Brain microvascular endothelial cell (primary cell): ENCODE data around the gene STN1.
"Not testable (repeated sequence)": the region's sequence is repeated elsewhere in the genome, so short reads cannot be mapped to it uniquely, and the experiment has no call there.

Experiments used
- DNase-seq: peaks from one replicate; pipeline ENCODE4 v3.0.0-alpha.2; 2020
- H3K27ac ChIP-seq: fragments of 250-450 bp; sonication (Bioruptor Pico); 2 replicates; pipeline ENCODE4 v1.5.1; 2020; ENCODE audit warnings: mild to moderate bottlenecking, moderate library complexity
- H3K27me3 ChIP-seq: fragments of 250-450 bp; sonication (Bioruptor Pico); replicated peaks from 2 replicates; pipeline ENCODE4 v1.5.1; 2020; ENCODE audit warnings: mild to moderate bottlenecking
- H3K36me3 ChIP-seq: fragments of 250-450 bp; sonication (Bioruptor Pico); replicated peaks from 2 replicates; pipeline ENCODE4 v1.5.1; 2020; ENCODE audit warnings: mild to moderate bottlenecking
- H3K4me3 ChIP-seq: 2 replicates; pipeline ENCODE4 v1.5.1; 2011; ENCODE audit warnings: low read depth, mild to moderate bottlenecking, control low read depth, low read length, moderate library complexity
- in situ Hi-C: cut with HindIII; loops from 2 replicates; pipeline ENCODE4 v1.10.0; 2017; ENCODE audit warnings: low sequenced_read_pairs, low pct_ligation_motif_present
- TF ChIP-seq, protein P1 (sequence below): IDR thresholded peaks from 2 replicates; pipeline ENCODE4 v1.5.1; 2011; ENCODE audit warnings: low read depth, mild to moderate bottlenecking, moderate library complexity, low read length, control low read depth, inconsistent platforms; ENCODE audit errors: missing control alignments

The STN1 gene

DNA sequence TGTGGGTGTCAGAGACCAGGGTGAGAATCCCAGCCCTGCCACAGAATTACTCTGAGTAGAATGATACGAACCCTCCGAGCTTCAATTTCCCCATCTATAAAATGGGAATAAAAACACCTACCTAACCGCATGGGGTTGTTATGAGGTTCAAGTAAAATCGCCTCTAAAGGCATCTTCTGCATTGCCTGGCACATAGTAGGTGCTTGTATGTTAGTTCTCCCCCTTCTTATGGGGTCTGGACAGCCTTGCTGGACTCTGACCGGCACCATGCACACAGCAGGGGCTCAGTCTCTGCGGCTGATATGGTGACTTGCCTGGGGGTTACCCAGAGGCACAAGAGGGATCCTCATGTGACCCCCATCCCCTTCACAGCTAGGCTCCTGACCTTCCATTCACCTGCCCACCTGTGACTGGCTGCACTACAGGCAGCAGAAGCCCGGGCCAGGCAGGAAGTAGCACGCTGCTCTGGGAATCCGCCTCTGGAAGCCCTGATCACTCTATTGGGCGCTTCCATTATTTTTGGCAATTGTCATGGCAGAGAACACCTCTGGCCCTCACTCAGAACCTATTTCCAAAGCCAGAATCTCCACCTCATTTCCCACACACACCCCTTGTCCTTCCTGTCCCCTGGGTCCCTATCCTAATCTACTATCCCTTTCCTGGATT is 68.6 kb downstream of the STN1 start:
- Histone ChIP-seq H3K27ac (peak overlapping the region; percentile 85), H3K4me3 (no peak overlapping the region), H3K36me3 (no peaks in the 10 kb centered on the region), H3K27me3 (no peaks in the 10 kb centered on the region)
- TF ChIP-seq, protein P1, sequence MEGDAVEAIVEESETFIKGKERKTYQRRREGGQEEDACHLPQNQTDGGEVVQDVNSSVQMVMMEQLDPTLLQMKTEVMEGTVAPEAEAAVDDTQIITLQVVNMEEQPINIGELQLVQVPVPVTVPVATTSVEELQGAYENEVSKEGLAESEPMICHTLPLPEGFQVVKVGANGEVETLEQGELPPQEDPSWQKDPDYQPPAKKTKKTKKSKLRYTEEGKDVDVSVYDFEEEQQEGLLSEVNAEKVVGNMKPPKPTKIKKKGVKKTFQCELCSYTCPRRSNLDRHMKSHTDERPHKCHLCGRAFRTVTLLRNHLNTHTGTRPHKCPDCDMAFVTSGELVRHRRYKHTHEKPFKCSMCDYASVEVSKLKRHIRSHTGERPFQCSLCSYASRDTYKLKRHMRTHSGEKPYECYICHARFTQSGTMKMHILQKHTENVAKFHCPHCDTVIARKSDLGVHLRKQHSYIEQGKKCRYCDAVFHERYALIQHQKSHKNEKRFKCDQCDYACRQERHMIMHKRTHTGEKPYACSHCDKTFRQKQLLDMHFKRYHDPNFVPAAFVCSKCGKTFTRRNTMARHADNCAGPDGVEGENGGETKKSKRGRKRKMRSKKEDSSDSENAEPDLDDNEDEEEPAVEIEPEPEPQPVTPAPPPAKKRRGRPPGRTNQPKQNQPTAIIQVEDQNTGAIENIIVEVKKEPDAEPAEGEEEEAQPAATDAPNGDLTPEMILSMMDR, result no peak
- no peak for DNase-seq
- in situ Hi-C loops, result no loop called here

- no peak for DNase-seq
- TF ChIP-seq, protein P1, result peak; percentile 64
Observed at GRCh38 chr10:103847909-103848468, 70.0 kb downstream of the STN1 start.

DNA sequence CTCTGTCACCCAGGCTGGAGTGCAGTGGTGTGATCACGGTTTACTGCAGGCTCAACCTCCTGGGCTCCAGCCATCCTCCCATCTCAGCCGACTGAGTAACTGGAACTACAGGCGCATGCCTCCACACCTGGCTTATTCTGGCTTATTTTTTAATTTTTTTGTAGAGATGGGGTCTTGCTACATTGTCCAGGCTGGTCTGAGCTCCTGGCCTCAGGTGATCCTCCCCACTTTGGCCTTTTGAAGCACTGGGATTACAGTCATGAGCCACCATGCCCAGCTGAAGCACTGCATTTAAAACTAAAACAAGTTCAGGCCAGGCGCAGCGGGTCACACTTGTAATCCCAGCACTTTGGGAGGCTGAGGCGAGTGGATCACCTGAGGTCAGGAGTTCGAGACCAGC is 70.6 kb downstream of the STN1 start:
- no peak overlapping the region for H3K27ac ChIP-seq
- in situ Hi-C loops, result no loop called here
- no peaks in the 10 kb centered on the region for H3K36me3 ChIP-seq
- TF ChIP-seq, protein P1, result no peak
- DNase-seq, result no peak
- no peaks in the 10 kb centered on the region for H3K27me3 ChIP-seq
- H3K4me3 ChIP-seq, result no peak overlapping the region

More at GRCh38 chr10:103847909-103848468, 70.0 kb downstream of the STN1 start:
- H3K27ac ChIP-seq, result no peak overlapping the region
- in situ Hi-C loops, result no loop called here
- H3K4me3 ChIP-seq, result no peak overlapping the region
- no peaks in the 10 kb centered on the region for H3K36me3 ChIP-seq
- no peaks in the 10 kb centered on the region for H3K27me3 ChIP-seq

DNA sequence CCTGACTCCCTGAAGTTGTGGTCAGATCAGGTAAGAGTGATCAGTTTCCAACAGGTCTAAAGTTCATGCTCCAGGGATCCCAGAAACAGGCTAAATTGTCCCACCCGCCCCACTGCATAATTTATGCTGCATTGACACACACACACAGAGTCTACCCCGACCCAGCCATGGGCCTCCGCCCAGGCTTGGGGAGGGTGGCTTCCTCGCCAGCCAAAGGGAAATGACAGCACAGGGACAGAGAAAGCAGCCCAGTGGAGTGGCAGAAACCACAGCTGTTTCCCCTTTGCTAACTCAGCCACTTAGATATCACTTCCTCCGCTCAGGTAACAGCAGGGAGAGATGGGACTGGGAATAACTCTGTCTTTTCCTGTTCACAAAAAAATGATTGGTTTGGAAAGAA is 72.0 kb downstream of the STN1 start:
- in situ Hi-C loops, result no loop called here
- no peak overlapping the region for H3K4me3 ChIP-seq
- DNase-seq, result no peak
- H3K27ac ChIP-seq, result no peak overlapping the region
- no peaks in the 10 kb centered on the region for H3K36me3 ChIP-seq
- H3K27me3 ChIP-seq, result no peaks in the 10 kb centered on the region
- TF ChIP-seq, protein P1, result no peak

DNA sequence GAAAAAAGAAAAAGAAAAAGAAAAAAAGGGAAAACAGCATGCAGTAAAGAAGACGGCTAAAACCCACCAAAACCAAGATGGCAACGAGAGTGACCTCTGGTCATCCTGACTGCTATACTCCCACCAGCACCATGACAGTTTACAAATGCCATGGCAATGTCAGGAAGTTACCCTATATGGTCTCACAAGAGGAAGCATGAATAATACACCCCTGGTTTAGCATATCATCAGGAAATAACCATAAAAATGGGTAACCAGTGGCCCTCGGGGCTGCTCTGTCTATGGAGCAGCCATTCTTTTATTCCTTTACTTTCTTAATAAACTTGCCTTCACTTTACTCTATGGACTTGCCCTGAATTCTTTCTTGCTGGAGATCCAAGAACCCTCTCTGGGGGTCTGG is 72.6 kb downstream of the STN1 start:
- in situ Hi-C loops, H3K36me3 ChIP-seq, H3K27ac ChIP-seq, DNase-seq, H3K4me3 ChIP-seq, H3K27me3 ChIP-seq: not testable (repeated sequence)

DNA sequence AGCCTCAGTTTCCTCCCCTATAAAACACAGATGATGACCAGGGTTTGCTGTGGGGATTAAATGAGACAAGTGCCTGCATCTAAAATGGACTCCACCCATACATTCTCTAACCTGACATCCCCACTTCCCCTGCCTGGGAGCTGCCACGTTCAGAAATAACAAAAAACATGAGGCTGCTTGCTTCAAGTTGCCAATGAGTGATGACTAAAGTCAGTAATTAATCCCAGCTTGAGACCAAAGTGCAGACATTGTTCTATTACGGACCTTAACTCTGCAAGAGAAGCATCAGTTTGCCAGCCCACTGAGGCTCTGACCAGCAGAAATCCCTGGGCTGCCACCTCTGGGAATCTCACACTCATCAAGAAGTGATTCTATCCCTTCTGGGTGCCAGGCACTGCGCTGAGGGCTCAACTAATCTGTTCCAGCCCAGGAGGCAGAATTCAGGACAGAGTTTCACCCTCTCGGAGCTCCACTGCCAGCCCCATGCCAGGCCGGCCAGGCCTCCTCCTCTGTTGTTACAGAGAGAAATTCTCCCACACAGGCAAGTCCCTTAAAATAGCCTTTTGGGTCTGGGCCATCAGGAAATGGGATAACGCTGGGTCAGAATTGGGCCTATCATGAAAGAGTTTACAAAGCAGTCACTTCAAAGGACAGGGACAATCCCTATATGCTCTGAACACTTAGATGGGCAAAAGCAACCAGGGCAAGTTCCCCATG is 74.0 kb downstream of the STN1 start:
- DNase-seq, result no peak
- H3K4me3 ChIP-seq, result no peak overlapping the region
- no peak overlapping the region for H3K27ac ChIP-seq
- H3K36me3 ChIP-seq, result no peaks in the 10 kb centered on the region
- no peaks in the 10 kb centered on the region for H3K27me3 ChIP-seq
- in situ Hi-C loops, result no loop called here
- TF ChIP-seq, protein P1, result no peak
